Measurements from ENCODE around the gene ATXN1.
A peak's percentile ranks its signal among the peaks of the same experiment; 100 is the strongest.

Gene ATXN1

GRCh38 chr6:16761471-16762267 lies 409 bp upstream of the ATXN1 start:
- DNase-seq, result peak; percentile 31

- peak; percentile 4 for DNase-seq
Observed at GRCh38 chr6:16759646-16760515, 1.4 kb downstream of the ATXN1 start.

- DNase-seq, result no peak
Observed at GRCh38 chr6:16759181-16759645, 2.0 kb downstream of the ATXN1 start.

- DNase-seq, result no peak
Observed at GRCh38 chr6:16758163-16758975, 2.9 kb downstream of the ATXN1 start.

GRCh38 chr6:16757332-16757731 lies 3.9 kb downstream of the ATXN1 start:
- no peak for DNase-seq

GRCh38 chr6:16756660-16757255 lies 4.5 kb downstream of the ATXN1 start:
- no peak for DNase-seq

GRCh38 chr6:16755544-16755943 lies 5.7 kb downstream of the ATXN1 start:
- no peak for DNase-seq

GRCh38 chr6:16754876-16755275 lies 6.4 kb downstream of the ATXN1 start:
- no peak for DNase-seq

- DNase-seq, result no peak
Observed at GRCh38 chr6:16754274-16754673, 7.0 kb downstream of the ATXN1 start.

GRCh38 chr6:16753341-16753740 lies 7.9 kb downstream of the ATXN1 start:
- DNase-seq, result no peak

- no peak for DNase-seq
Observed at GRCh38 chr6:16752206-16752866, 8.9 kb downstream of the ATXN1 start.

GRCh38 chr6:16751251-16751946 lies 9.9 kb downstream of the ATXN1 start:
- DNase-seq, result no peak

- no peak for DNase-seq
Observed at GRCh38 chr6:16750566-16750965, 10.7 kb downstream of the ATXN1 start.

GRCh38 chr6:16749516-16750485 lies 11.5 kb downstream of the ATXN1 start:
- no peak for DNase-seq

- DNase-seq, result no peak
Observed at GRCh38 chr6:16748025-16748319, 13.3 kb downstream of the ATXN1 start.

- no peak for DNase-seq
Observed at GRCh38 chr6:16747232-16748024, 13.8 kb downstream of the ATXN1 start.

GRCh38 chr6:16746812-16747211 lies 14.4 kb downstream of the ATXN1 start:
- no peak for DNase-seq

- DNase-seq, result no peak
Observed at GRCh38 chr6:16746401-16746800, 14.9 kb downstream of the ATXN1 start.

GRCh38 chr6:16743664-16744210 lies 17.5 kb downstream of the ATXN1 start:
- DNase-seq, result no peak
